Upper lobe of left lung (tissue), 4 donors: ENCODE measurements around the gene MGLL.

Experiments used
- POLR2A ChIP-seq, 4 donors: fragments of 450-650 bp; IDR thresholded peaks; one replicate each; pipeline ENCODE4 v1.5.1; 2016 to 2017; ENCODE audit warnings: antibody characterized with exemption in 4 of 4, mild to moderate bottlenecking in 2 of 4
- POLR2AphosphoS5 ChIP-seq, 2 donors: sonication (generic); formaldehyde crosslinking; IDR thresholded peaks; one replicate each; pipeline ENCODE4 v1.5.1; 2017; ENCODE audit warnings: antibody characterized with exemption in 2 of 2
- TF ChIP-seq, protein P1 (sequence below), 6 experiments: fragments of 450-650 bp in 4 of 6; fragments of 200-600 bp in 2 of 6; sonication (generic) in 2 of 6; IDR thresholded peaks; one replicate each; pipeline ENCODE4 v1.5.1; 2016 to 2019; ENCODE audit warnings: antibody characterized with exemption in 6 of 6

DNA sequence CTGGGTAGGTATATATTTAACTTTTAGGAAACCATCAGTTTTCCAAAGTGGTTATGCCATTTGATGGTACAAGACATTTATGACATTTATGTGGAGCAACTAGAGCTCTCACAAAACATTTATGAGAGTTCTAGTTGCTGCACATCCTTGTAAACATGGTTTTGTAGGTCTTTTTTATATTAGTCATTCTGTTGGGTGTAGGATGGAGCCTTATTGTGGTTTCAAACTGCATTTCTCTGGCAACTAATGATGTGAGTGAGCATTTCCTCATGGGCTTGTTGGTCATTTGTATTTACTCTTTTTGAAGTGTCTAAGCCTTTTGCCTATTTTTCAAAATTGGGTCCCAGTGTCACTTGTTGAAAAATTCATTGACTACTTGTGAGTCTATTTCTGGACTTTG lies 45.7 kb upstream of the MGLL start:
- TF ChIP-seq POLR2A (IDR thresholded peaks at IDR 0.05) (no peak), POLR2AphosphoS5 (IDR thresholded peaks at IDR 0.05) (no peak)
- TF ChIP-seq, protein P1, sequence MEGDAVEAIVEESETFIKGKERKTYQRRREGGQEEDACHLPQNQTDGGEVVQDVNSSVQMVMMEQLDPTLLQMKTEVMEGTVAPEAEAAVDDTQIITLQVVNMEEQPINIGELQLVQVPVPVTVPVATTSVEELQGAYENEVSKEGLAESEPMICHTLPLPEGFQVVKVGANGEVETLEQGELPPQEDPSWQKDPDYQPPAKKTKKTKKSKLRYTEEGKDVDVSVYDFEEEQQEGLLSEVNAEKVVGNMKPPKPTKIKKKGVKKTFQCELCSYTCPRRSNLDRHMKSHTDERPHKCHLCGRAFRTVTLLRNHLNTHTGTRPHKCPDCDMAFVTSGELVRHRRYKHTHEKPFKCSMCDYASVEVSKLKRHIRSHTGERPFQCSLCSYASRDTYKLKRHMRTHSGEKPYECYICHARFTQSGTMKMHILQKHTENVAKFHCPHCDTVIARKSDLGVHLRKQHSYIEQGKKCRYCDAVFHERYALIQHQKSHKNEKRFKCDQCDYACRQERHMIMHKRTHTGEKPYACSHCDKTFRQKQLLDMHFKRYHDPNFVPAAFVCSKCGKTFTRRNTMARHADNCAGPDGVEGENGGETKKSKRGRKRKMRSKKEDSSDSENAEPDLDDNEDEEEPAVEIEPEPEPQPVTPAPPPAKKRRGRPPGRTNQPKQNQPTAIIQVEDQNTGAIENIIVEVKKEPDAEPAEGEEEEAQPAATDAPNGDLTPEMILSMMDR (IDR thresholded peaks at IDR 0.05) = no peak
